ENCODE data around the gene TCERG1L. TPM values are rescaled to one million over a fixed set of nuclear protein-coding genes. Genes with fewer than 3 reads are reported as not detected.
A peak's percentile ranks its signal among the peaks of the same experiment; 100 is the strongest.
"Not testable (repeated sequence)": the region's sequence is repeated elsewhere in the genome, so short reads cannot be mapped to it uniquely, and the experiment has no call there.

The TCERG1L gene
- total RNA-seq, 1 donor from 2014 or later = 0.07 TPM

DNA sequence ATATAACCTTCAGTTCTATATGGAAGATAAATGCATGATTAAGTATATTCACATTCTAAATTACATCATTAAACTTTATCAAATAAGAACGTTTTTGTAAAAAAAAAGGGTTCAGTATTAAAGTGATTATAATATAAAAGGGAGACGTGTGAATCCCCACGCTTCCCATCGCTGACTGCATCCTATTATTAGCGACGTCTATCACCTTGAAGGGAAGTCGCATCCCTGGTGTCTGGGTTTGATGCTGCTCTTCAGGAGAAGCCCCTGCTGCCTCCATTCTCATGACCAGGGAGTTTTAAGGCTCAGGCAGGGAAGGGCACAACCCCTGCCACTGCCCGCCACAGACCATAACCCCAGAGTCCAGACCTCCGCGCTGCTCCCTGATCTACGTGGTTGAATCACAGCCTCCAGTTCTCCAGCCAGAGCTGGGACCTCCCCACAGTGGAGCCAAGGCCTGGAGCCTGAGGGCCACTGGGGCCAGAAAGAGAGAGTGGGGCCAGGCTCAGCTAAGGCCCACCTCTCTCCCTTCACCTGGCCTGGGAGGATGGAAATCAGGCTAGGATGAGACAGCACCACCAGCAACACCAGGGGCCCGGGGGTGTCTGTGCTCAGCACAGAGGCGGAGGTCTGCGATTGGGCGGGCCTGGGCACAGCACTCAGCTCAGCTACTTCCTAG lies 130.6 kb downstream of the TCERG1L start:
- Mint-ChIP-seq H3K36me3 (ENCODE audit: low read depth) (no peaks in the 10 kb centered on the region), H3K27ac (no peak overlapping the region), H3K4me1 (ENCODE audit: low read depth) (no peaks in the 10 kb centered on the region), H3K4me3 (ENCODE audit: low read depth) (no peak overlapping the region), H3K9me3 (no peaks in the 10 kb centered on the region), H3K27me3 (ENCODE audit: low read depth) (no peaks in the 10 kb centered on the region)
- no peak for DNase-seq (ENCODE audit: low spot score)
- intact Hi-C loops (cut with micrococcal nuclease) = no loop called here

DNA sequence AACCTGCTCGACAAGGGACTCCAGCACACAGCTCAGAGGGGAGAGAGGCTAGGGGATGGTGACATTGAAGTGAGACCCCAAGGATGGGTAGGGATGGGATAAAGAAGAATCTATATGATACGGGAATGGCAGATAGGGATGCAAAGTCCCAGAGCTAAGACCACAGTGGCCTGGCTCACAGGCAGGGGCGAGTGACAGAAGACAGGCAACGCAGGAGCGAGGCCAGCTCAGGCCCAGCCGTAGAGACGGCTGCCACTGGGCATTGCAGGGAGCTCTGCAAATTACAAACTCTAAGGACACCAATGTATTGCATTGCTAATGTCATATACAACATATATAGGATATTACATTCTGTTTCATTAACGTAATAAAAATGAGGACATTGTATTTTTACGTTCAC lies 131.4 kb downstream of the TCERG1L start:
- H3K27ac Mint-ChIP-seq = no peak overlapping the region
- no peaks in the 10 kb centered on the region for H3K27me3 Mint-ChIP-seq (ENCODE audit: low read depth)
- H3K9me3 Mint-ChIP-seq = no peaks in the 10 kb centered on the region
- H3K36me3 Mint-ChIP-seq (ENCODE audit: low read depth) = no peaks in the 10 kb centered on the region
- H3K4me3 Mint-ChIP-seq (ENCODE audit: low read depth) = no peak overlapping the region
- intact Hi-C loops (cut with micrococcal nuclease) = no loop called here
- DNase-seq (ENCODE audit: low spot score) = peak; percentile 1
- H3K4me1 Mint-ChIP-seq (ENCODE audit: low read depth) = no peaks in the 10 kb centered on the region

DNA sequence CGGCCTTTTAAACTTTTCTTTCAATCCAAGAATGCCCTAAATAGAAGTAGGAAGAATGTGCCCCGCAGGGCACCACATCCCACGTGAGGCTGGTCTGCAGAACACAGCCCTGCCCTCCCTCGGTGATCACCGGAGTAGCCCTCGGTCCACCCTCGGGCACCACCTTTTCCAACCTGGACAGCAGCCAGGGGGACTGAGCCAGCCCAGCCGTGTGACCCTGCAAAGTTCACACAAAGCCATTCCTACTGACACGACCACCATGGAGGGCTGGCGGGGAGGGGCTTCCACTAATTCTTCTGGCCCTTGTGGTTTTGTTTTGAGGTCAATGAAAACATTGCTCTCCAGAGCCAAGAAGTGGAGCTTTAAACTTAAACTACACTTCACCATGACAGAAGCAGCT lies 132.2 kb downstream of the TCERG1L start:
- DNase-seq (ENCODE audit: low spot score) = no peak
- no peaks in the 10 kb centered on the region for H3K4me1 Mint-ChIP-seq (ENCODE audit: low read depth)
- intact Hi-C loops (cut with micrococcal nuclease) = no loop called here
- H3K27me3 Mint-ChIP-seq (ENCODE audit: low read depth) = no peaks in the 10 kb centered on the region
- H3K27ac Mint-ChIP-seq = no peak overlapping the region
- no peaks in the 10 kb centered on the region for H3K36me3 Mint-ChIP-seq (ENCODE audit: low read depth)
- H3K4me3 Mint-ChIP-seq (ENCODE audit: low read depth) = no peak overlapping the region
- H3K9me3 Mint-ChIP-seq = no peaks in the 10 kb centered on the region

DNA sequence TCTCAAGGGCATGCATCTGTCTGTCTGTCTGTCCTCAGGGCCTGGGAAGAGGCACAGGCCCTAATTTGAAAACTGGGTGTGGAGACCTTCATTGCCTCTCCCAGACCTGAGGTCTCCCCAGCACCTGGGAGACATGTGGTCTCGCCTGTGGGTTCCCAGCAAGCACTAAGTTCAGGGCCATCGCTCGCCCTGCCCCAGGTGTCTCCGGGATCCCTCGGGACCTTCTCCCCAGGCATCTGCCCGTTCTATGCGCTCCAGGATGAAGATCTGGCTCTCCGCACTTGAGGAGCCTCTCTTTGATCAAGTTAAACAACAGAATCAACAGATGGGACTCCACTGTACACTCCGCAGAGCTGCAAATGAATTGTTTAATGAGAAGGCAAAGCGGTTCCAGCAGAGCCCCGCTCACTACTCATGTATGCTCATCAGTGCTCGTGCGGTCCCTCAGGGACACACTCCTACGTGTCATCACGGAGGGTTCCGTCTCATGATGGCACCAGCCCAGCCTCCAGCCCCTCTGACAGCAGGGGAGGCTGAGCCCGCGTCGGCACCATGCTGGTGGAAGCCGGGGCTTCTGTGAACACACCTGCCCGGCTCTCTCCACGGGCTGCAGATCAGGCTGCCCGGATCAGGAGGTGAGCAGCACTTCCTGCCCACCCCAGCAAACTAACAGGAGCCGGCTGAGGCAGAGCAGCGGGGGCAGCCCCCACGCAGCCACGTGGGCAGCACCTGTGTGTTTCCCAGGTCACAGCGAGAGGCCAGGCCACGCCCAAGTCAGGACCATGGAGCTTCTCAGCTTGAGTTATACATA lies 132.8 kb downstream of the TCERG1L start:
- H3K9me3 Mint-ChIP-seq = no peaks in the 10 kb centered on the region
- no peak overlapping the region for H3K27ac Mint-ChIP-seq
- no peaks in the 10 kb centered on the region for H3K27me3 Mint-ChIP-seq (ENCODE audit: low read depth)
- no peaks in the 10 kb centered on the region for H3K36me3 Mint-ChIP-seq (ENCODE audit: low read depth)
- no peak overlapping the region for H3K4me3 Mint-ChIP-seq (ENCODE audit: low read depth)
- intact Hi-C loops (cut with micrococcal nuclease) = no loop called here
- H3K4me1 Mint-ChIP-seq (ENCODE audit: low read depth) = no peaks in the 10 kb centered on the region
- no peak for DNase-seq (ENCODE audit: low spot score)

DNA sequence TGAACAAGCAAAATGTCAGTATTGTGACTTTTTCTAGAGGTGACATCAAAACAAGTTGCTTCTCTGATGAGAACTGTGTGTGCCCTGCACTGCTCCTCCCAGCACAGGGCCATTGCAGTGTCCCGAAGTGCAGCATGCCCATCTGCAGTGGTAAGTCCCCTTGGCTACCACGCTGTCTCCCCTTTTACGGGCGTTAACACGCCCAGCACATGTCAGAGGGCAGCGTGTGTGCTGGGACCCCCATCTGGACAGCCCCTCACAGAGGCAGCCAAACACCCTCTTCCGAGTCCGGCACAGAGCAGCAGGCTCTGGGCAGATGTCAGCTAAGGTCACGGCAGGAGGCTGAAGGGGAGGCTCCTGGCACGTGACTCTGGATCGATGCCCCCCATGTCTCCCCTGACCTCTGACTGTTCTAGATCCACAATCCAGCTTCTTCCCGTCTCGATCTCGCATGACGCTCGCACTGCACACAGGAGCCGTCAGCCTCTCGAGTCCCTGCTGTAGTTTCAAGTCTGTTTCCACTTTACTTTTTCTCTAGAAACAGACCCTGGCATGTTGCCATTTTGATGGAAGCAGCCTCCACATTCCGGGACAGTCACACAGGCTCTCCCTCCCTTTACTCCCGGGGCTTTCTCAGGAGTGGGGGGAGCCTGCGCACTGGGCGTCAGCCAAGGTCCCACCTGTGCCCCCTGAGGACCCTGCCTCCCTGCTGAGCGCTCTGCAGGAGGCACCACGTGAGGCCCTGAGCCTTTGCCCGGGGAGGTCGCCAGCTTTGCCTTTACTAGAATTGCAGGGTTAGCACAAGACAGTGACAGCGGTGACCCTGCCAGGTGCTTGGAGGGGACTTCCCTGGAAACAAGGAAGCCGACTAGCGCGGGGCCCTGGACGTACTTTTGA lies 133.8 kb downstream of the TCERG1L start:
- H3K36me3 Mint-ChIP-seq (ENCODE audit: low read depth) = no peaks in the 10 kb centered on the region
- H3K27ac Mint-ChIP-seq = no peak overlapping the region
- H3K4me3 Mint-ChIP-seq (ENCODE audit: low read depth) = no peak overlapping the region
- no peaks in the 10 kb centered on the region for H3K27me3 Mint-ChIP-seq (ENCODE audit: low read depth)
- intact Hi-C loops (cut with micrococcal nuclease) = no loop called here
- no peaks in the 10 kb centered on the region for H3K9me3 Mint-ChIP-seq
- no peak for DNase-seq (ENCODE audit: low spot score)
- H3K4me1 Mint-ChIP-seq (ENCODE audit: low read depth) = no peaks in the 10 kb centered on the region

DNA sequence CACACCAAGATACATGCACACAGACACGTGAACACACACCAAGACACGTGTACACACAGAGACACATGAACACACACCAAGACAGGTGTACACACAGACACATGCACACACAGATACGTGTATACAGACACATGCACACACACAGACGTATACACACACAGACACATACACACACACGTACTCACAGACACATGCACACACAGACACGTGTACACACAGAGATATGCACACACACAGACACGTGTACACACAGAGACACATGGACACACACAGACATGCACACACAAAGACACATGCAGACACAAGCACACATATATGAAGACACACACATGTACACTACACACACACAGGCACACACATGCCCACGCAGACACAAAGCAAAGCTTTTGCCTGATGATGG lies 134.6 kb downstream of the TCERG1L start:
- no peak overlapping the region for H3K4me3 Mint-ChIP-seq (ENCODE audit: low read depth)
- H3K9me3 Mint-ChIP-seq = no peaks in the 10 kb centered on the region
- no peaks in the 10 kb centered on the region for H3K36me3 Mint-ChIP-seq (ENCODE audit: low read depth)

DNA sequence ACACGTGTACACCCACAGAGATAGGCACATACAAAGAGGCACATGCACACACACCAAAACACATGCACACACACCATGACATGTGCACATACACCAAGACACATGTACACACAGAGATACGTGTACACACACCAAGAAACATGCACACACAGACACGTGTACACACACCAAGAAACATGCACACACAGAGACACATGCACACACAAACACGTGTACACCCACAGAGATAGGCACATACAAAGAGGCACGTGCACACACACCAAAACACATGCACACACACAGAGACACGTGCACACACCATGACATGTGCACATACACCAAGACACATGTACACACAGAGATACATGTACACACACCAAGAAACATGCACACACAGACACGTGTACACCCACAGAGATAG lies 135.2 kb downstream of the TCERG1L start:
- H3K4me1 Mint-ChIP-seq (ENCODE audit: low read depth); intact Hi-C loops (cut with micrococcal nuclease): not testable (repeated sequence)

More for the DNA sequence above, 134.6 kb downstream of the TCERG1L start:
- no peak for DNase-seq (ENCODE audit: low spot score)
- Mint-ChIP-seq H3K4me1 (ENCODE audit: low read depth) (no peaks in the 10 kb centered on the region), H3K27me3 (ENCODE audit: low read depth) (no peaks in the 10 kb centered on the region), H3K27ac (no peak overlapping the region)
- intact Hi-C loops (cut with micrococcal nuclease) = no loop called here

DNA sequence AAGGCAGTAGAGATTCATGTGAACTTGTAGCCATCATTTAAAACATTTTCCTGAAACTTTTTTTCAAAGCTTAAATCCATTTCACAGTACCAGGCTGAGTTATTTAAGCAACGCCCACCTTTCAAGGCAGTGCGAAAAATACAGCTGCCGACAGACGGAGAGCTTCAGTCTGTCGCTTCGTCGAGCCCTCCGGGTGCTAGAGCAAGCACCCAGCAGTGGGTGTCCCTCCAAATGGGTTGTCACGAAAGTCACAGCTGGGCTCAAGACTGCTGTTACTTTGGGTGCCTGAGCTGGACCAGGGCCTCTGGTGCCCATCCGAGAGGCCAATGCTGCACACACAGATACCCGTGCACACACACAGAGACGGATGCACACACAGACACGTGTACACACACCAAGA lies 135.6 kb downstream of the TCERG1L start:
- Mint-ChIP-seq H3K27me3 (ENCODE audit: low read depth) (no peaks in the 10 kb centered on the region), H3K4me3 (ENCODE audit: low read depth) (no peak overlapping the region), H3K4me1 (ENCODE audit: low read depth) (no peaks in the 10 kb centered on the region), H3K27ac (no peak overlapping the region), H3K36me3 (ENCODE audit: low read depth) (no peaks in the 10 kb centered on the region), H3K9me3 (no peaks in the 10 kb centered on the region)
- DNase-seq (ENCODE audit: low spot score) = no peak
- intact Hi-C loops (cut with micrococcal nuclease) = no loop called here

More for the DNA sequence above, 135.2 kb downstream of the TCERG1L start:
- not testable (repeated sequence) for H3K9me3 Mint-ChIP-seq; DNase-seq (ENCODE audit: low spot score); H3K27ac Mint-ChIP-seq; H3K36me3 Mint-ChIP-seq (ENCODE audit: low read depth); H3K27me3 Mint-ChIP-seq (ENCODE audit: low read depth); H3K4me3 Mint-ChIP-seq (ENCODE audit: low read depth)

DNA sequence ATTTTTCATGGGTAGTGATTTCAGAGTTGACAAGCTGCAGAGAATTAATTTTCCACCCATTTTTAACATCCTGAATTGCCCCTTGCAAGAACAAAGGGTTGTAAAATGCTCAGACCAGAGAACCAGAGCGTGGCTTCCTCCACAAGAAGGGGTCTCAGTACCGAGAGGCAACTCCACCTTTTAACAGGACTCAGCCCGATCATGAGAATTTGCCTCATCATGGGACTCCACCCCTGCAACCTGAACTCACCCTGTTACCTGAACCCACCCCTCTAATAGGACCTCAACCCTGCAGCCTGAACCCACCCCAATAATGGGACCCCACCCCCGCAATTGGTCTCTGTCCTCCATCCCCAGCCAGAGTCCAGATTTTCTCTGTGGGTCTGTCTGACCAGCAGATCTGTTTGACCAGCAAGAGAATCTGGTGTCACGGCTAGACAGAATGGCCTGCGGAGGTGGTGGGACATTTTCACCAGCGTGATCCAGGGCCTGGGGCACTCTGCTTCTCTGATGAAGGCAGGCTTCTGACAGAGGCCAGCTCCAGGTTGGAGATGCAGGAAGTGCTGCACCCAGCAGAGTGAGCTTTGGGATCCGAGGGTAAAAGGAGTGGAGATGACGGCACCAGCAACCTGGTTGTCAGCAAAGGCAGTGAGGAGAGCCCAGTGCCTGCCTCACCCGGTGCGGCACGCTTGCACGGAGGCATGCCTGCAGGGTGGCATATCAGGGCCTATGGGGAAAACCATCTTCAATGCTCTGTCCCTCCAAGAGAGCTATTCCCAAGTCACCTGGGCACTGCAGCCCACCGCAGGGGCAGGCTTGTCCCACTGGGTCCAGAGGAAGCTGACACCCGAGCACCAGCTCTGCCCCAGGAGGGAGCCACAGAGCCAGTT lies 136.6 kb downstream of the TCERG1L start:
- Mint-ChIP-seq H3K27me3 (ENCODE audit: low read depth) (no peaks in the 10 kb centered on the region), H3K4me3 (ENCODE audit: low read depth) (no peak overlapping the region), H3K4me1 (ENCODE audit: low read depth) (no peaks in the 10 kb centered on the region), H3K27ac (no peak overlapping the region), H3K36me3 (ENCODE audit: low read depth) (no peaks in the 10 kb centered on the region), H3K9me3 (no peaks in the 10 kb centered on the region)
- DNase-seq (ENCODE audit: low spot score) = no peak
- intact Hi-C loops (cut with micrococcal nuclease) = no loop called here

DNA sequence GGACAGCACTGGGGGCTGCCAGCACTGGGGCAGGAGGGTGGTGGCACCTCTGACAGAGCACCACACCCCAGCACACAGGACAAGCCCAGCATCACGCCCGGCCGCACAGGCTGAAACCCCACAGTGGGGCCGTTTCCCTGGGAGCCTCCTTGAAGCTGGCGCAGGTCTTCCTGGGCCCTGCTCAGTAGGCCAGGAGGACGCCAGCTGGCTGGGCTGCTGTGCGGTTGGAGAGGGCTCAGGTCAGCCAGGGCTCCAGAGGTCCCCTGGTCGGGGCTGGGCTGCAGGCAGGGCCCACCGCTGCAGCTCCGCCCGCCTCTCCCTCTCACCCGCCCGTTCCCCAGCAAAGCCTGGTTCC lies 137.3 kb downstream of the TCERG1L start:
- intact Hi-C loops (cut with micrococcal nuclease) = no loop called here
- H3K9me3 Mint-ChIP-seq = no peaks in the 10 kb centered on the region
- no peaks in the 10 kb centered on the region for H3K27me3 Mint-ChIP-seq (ENCODE audit: low read depth)
- no peak overlapping the region for H3K27ac Mint-ChIP-seq
- DNase-seq (ENCODE audit: low spot score) = no peak
- no peak overlapping the region for H3K4me3 Mint-ChIP-seq (ENCODE audit: low read depth)
- H3K36me3 Mint-ChIP-seq (ENCODE audit: low read depth) = no peaks in the 10 kb centered on the region
- no peaks in the 10 kb centered on the region for H3K4me1 Mint-ChIP-seq (ENCODE audit: low read depth)

DNA sequence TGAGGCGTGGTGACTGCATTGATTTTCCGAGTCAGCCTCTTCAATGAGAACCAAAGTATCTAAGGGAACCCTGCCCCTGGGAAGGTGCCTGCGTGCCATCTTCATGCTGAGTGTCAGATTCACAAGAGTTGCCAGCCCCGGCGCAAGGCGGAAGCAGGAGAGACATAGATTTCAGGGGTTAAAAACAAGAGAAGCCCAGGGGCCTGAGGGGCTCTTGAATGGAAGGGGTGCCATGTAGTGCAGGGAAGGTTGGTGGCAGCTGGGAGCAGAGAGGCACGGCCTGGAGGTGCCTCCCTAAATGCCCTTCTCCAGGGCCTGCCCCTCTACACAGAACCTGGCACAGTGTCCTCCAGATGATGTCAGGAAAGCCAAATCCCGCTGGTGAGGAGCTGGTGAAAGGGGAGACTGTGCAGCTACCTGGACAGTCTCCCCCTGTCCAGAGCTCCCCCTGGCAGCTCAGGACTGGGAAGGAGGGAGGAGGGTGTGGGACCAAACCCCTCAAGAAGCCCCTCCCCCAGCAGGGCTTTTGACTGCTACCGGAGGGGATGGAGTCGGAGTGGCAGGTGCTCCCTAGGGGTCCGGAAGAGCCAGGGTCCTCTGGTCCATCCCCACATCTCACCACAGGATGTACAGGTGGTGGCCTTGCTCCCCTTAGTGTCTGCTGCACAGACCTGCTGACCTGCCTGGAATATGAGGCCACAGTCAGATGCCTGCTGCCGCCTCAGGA lies 137.9 kb downstream of the TCERG1L start:
- no peak for DNase-seq (ENCODE audit: low spot score)
- no peaks in the 10 kb centered on the region for H3K36me3 Mint-ChIP-seq (ENCODE audit: low read depth)
- H3K4me1 Mint-ChIP-seq (ENCODE audit: low read depth) = no peaks in the 10 kb centered on the region
- H3K4me3 Mint-ChIP-seq (ENCODE audit: low read depth) = no peak overlapping the region
- no peak overlapping the region for H3K27ac Mint-ChIP-seq
- no peaks in the 10 kb centered on the region for H3K27me3 Mint-ChIP-seq (ENCODE audit: low read depth)
- no peaks in the 10 kb centered on the region for H3K9me3 Mint-ChIP-seq
- intact Hi-C loops (cut with micrococcal nuclease) = no loop called here

DNA sequence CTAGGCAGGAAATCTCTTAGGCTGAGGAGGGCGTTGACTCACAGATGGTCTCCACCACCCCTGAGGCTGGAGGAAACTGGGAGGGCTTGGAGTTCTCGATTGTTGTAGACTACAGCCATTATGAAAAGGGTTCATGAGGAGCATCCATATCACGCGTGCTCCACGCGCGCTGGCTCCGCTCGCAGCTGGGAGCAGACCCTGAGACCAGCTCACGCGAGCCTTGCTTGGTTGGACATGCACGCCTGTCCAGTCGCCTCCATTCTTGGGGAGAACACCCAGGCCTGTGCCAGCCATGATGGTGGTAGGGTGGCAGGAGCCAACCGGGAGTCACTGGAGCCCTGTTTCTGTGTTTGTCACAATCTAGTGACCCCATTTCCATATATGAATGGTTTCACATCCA lies 139.1 kb downstream of the TCERG1L start:
- H3K4me1 Mint-ChIP-seq (ENCODE audit: low read depth) = no peaks in the 10 kb centered on the region
- H3K4me3 Mint-ChIP-seq (ENCODE audit: low read depth) = no peak overlapping the region
- no peaks in the 10 kb centered on the region for H3K9me3 Mint-ChIP-seq
- no peak for DNase-seq (ENCODE audit: low spot score)
- intact Hi-C loops (cut with micrococcal nuclease) = no loop called here
- H3K36me3 Mint-ChIP-seq (ENCODE audit: low read depth) = no peaks in the 10 kb centered on the region
- H3K27me3 Mint-ChIP-seq (ENCODE audit: low read depth) = no peaks in the 10 kb centered on the region
- H3K27ac Mint-ChIP-seq = no peak overlapping the region

Data from activated T-helper 2 cell treated with anti-CD3 and anti-CD28 coated beads, Interferon-gamma antibody, Interleukin-2, Interleukin-4, amounts not matched to agents 10 μg/mL and 5 μg/mL and 100 μg/mL, durations not matched to agents 14 hours and 24 hours and 36 hours (primary cell).